ENCODE data around the gene GDF7. TPM values are rescaled to one million over a fixed set of nuclear protein-coding genes. Genes with fewer than 3 reads are reported as not detected.

Gene GDF7
- polyA plus RNA-seq, 3 donors: not detected

- no peak overlapping the region for H3K4me2 ChIP-seq (replicated peaks; ENCODE audit: extremely low read depth, low read length, poor library complexity, severe bottlenecking)
- H4K20me1 ChIP-seq (ENCODE audit: insufficient read depth, low read length): no peaks in the 10 kb centered on the region
- H3K27me3 ChIP-seq (ENCODE audit: control insufficient read depth in 2 of 2, insufficient read depth in 2 of 2, low read length in 2 of 2): peaks cover 56 to 84% of the 10 kb centered on the region in 2 donors
- Mint-ChIP-seq H3K27ac (no peak overlapping the region), H3K4me3 (peak overlapping the region in 1 of 2 donors; percentile 75), H3K4me1 (peaks cover 25% of the 10 kb centered on the region), H3K36me3 (peaks cover 0 to 6% of the 10 kb centered on the region in 2 donors), H3K9me3 (peaks cover 0 to 22% (median 6%) of the 10 kb centered on the region in 7 donors), H3K27me3 (ENCODE audit: low read depth in 3 of 3) (peaks cover 73 to 92% (median 84%) of the 10 kb centered on the region in 3 donors)
- TF ChIP-seq CTCF (IDR thresholded peaks at IDR 0.05): no peak
- H3K4me3 ChIP-seq (replicated peaks in 1 of 3; ENCODE audit: low read depth in 2 of 3, low read length in 3 of 3): no peak overlapping the region
- peaks cover 10 to 20% of the 10 kb centered on the region in 2 donors for H3K4me1 ChIP-seq (ENCODE audit: control insufficient read depth in 1 of 2, insufficient read depth in 2 of 2, low read length in 2 of 2)
- no peaks in the 10 kb centered on the region for H3K36me3 ChIP-seq (replicated peaks in 1 of 2; ENCODE audit: control insufficient read depth in 1 of 2, insufficient read depth in 2 of 2, low read length in 2 of 2)
- H3K79me2 ChIP-seq (ENCODE audit: insufficient read depth, low read length): no peaks in the 10 kb centered on the region
- DNase-seq: no peak
- H3K9me3 ChIP-seq (replicated peaks in 1 of 2; ENCODE audit: control insufficient read depth in 1 of 2, insufficient read depth in 1 of 2, low read length in 2 of 2): peaks cover 0 to 31% of the 10 kb centered on the region in 2 donors
- no peak overlapping the region for H3K9ac ChIP-seq (ENCODE audit: insufficient read depth, low read length, poor library complexity, severe bottlenecking)
- H3K27ac ChIP-seq (ENCODE audit: low read depth in 1 of 2, low read length in 2 of 2): no peak overlapping the region
- intact Hi-C loops (cut with micrococcal nuclease): loop anchor here in 1 of 2 donors (5.0 to 10.0 kb wide), 2 partner anchors 298 to 1310 kb away; partner anchors contain the start of gene OSR1
- 57% methylated on average over 9 of the region's 17 CpGs for WGBS (ENCODE audit: insufficient coverage)
- no peak overlapping the region for H2AFZ ChIP-seq (ENCODE audit: insufficient read depth, low read depth, low read length, poor library complexity, severe bottlenecking)
These were observed 2.3 kb upstream of the GDF7 start for GRCh38 chr2:20664431-20665242.

GRCh38 chr2:20665243-20666004 lies 1.5 kb upstream of the GDF7 start:
- no peak for DNase-seq
- Histone ChIP-seq H3K9me3 (replicated peaks in 1 of 2; ENCODE audit: control insufficient read depth in 1 of 2, insufficient read depth in 1 of 2, low read length in 2 of 2) (peaks cover 0 to 31% of the 10 kb centered on the region in 2 donors), H3K27ac (ENCODE audit: low read depth in 1 of 2, low read length in 2 of 2) (no peak overlapping the region), H3K27me3 (ENCODE audit: control insufficient read depth in 2 of 2, insufficient read depth in 2 of 2, low read length in 2 of 2) (peaks cover 58 to 84% of the 10 kb centered on the region in 2 donors), H3K4me2 (replicated peaks; ENCODE audit: extremely low read depth, low read length, poor library complexity, severe bottlenecking) (peak overlapping the region; percentile 68), H4K20me1 (ENCODE audit: insufficient read depth, low read length) (no peaks in the 10 kb centered on the region), H3K4me1 (ENCODE audit: control insufficient read depth in 1 of 2, insufficient read depth in 2 of 2, low read length in 2 of 2) (peaks cover 10 to 20% of the 10 kb centered on the region in 2 donors), H3K36me3 (replicated peaks in 1 of 2; ENCODE audit: control insufficient read depth in 1 of 2, insufficient read depth in 2 of 2, low read length in 2 of 2) (no peaks in the 10 kb centered on the region), H2AFZ (ENCODE audit: insufficient read depth, low read depth, low read length, poor library complexity, severe bottlenecking) (no peak overlapping the region), H3K9ac (ENCODE audit: insufficient read depth, low read length, poor library complexity, severe bottlenecking) (no peak overlapping the region), H3K4me3 (replicated peaks in 1 of 3; ENCODE audit: low read depth in 2 of 3, low read length in 3 of 3) (no peak overlapping the region), H3K79me2 (ENCODE audit: insufficient read depth, low read length) (no peaks in the 10 kb centered on the region)
- Mint-ChIP-seq H3K4me1 (peaks cover 28% of the 10 kb centered on the region), H3K27ac (no peak overlapping the region), H3K9me3 (peaks cover 0 to 22% (median 9%) of the 10 kb centered on the region in 7 donors), H3K27me3 (ENCODE audit: low read depth in 3 of 3) (peaks cover 78 to 92% (median 88%) of the 10 kb centered on the region in 3 donors), H3K36me3 (peaks cover 0 to 6% of the 10 kb centered on the region in 2 donors), H3K4me3 (peak overlapping the region; percentile 9 to 88)
- intact Hi-C loops (cut with micrococcal nuclease): loop anchor here in 1 of 2 donors (10.0 kb wide), 1 partner anchor 1311 kb away; the partner anchor contains the start of gene OSR1
- WGBS (ENCODE audit: insufficient coverage): 6% methylated on average over 42 of the region's 49 CpGs
- no peak for TF ChIP-seq CTCF (IDR thresholded peaks at IDR 0.05)

Measured in CD14-positive monocyte (primary cell).